Mucosa of descending colon (tissue), 3 donors: ENCODE results near the gene PLXNA4. TPM values are rescaled to one million over a fixed set of nuclear protein-coding genes. Genes with fewer than 3 reads are reported as not detected.

Experiments
- ATAC-seq: fragments of 200-7000 bp; cut with Tn5 transposase; one replicate; pipeline ENCODE4 v1.9.1; 2020; ENCODE audit warnings: mild to moderate bottlenecking, moderate library complexity
- DNase-seq, 3 donors: peaks; one replicate each; pipeline ENCODE4 v3.0.0-alpha.2; 2020
- H3K36me3 ChIP-seq: fragments of 200-600 bp; one replicate; pipeline ENCODE4 v1.8.0; 2021; ENCODE audit warnings: low read depth, mild to moderate bottlenecking
- H3K4me1 ChIP-seq: fragments of 200-600 bp; one replicate; pipeline ENCODE4 v1.8.0; 2021; ENCODE audit warnings: low read depth, mild to moderate bottlenecking
- H3K4me3 ChIP-seq: fragments of 200-600 bp; one replicate; pipeline ENCODE4 v1.8.0; 2021; ENCODE audit warnings: mild to moderate bottlenecking
- H3K9me3 ChIP-seq: fragments of 200-600 bp; one replicate; pipeline ENCODE4 v1.8.0; 2021; ENCODE audit warnings: mild to moderate bottlenecking
- CTCF ChIP-seq: fragments of 200-600 bp; IDR thresholded peaks from one replicate; pipeline ENCODE4 v1.8.0; 2022; ENCODE audit warnings: antibody characterized with exemption, mild to moderate bottlenecking
- intact Hi-C, 2 donors: fragments of 100-400 bp; cut with DNase I in 1 of 2; cut with micrococcal nuclease in 1 of 2; formaldehyde crosslinking; loops; one replicate each; pipeline versions ENCODE4 v1.11.0 to v1.11.1; 2022; cut with DNase I, micrococcal nuclease
- total RNA-seq, 3 donors: library from RNA; stranded (reverse); fragmentation: NEBNext Ultra II Directional in 2 of 3; extraction: Animal tissue kit (Norgen Biotek cat#: 25700) in 2 of 3; gene quantifications; one replicate each; pipeline versions ENCODE4 v1.2.1 to v1.2.4, GENCODE V29; 2021 to 2023
- donor health status: DM: no; HTN: no; CAD: no; lungs with moderate emphysema.
- donor health status: DM: no; HTN: no; CAD: no.
- donor health status: DM: no; HTN: yes; CAD: no.

PLXNA4 gene
- total RNA-seq, 3 donors from 2014 or later: 0.78 to 3.5 (median 2.7) TPM

DNA sequence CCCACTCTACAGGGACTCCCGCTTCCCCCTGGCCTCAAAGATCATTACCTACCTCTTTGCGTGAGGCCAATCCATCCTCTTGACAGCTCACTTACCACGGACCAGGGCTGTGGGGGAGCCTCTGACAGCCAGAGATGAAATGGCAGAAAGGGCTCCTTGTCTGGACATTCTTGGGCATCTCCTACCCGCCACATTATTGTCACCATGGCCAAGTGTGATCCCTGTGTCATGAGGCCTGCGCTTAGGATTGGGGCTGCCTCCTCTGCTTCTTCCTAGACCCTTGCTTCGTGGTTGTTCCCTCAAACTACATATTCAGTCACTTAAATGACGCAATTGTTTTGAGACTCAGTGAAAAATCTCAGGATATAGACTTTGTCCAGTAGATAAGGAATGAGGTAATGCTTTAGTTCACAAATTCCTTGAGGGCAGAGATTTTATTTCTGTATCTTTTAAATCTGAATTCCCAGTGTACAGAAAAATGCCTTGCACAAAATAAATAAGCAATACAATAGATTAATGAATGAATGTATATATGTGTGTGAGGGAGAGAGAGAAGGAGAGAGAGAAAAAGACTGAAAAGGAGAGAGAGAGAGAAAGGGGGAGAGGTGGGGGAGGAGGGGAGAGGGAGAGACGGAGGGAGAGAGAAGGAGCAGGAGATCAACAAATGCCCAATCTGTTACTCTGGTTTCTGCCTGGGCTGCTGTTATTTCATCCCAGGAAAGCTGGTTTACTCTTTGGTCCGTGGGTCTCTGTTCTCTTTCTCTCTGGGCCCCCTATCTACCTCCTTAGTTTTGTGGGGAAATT is 159.0 kb downstream of the PLXNA4 start:
- DNase-seq: no peak
- no peaks in the 10 kb centered on the region for H3K4me1 ChIP-seq
- intact Hi-C loops: no loop called here

DNA sequence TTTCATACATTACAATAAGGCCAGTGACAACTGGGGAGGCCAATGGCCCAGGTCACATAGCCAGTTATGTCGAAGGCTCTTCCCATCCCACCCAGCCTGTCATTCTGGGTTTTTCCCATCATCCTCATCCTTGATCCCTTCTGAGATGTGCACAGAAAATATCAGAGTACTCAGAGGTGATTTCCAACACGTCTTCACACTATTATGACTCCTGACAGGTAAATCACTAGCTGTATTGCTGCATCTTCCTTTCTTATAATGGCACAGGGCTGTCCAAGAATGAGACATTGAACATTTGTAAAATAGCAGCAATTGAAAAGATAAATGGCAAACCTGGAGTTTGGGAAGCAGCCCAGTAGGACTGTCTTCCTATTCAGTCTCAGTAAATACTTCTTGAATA is 159.9 kb downstream of the PLXNA4 start:
- Histone ChIP-seq H3K9me3 (no peaks in the 10 kb centered on the region), H3K4me3 (no peak overlapping the region), H3K36me3 (no peaks in the 10 kb centered on the region), H3K4me1 (no peaks in the 10 kb centered on the region)
- no peak for ATAC-seq
- DNase-seq: no peak
- intact Hi-C loops: no loop called here
- TF ChIP-seq CTCF: no peak

More for the DNA sequence above, 159.0 kb downstream of the PLXNA4 start:
- Histone ChIP-seq H3K36me3 (no peaks in the 10 kb centered on the region), H3K4me3 (no peak overlapping the region), H3K9me3 (no peaks in the 10 kb centered on the region)
- no peak for TF ChIP-seq CTCF
- ATAC-seq: no peak

- no peaks in the 10 kb centered on the region for H3K36me3 ChIP-seq
- intact Hi-C loops: no loop called here
- ATAC-seq (no peak), DNase-seq (no peak)
- no peak for TF ChIP-seq CTCF
- H3K4me3 ChIP-seq: no peak overlapping the region
- no peaks in the 10 kb centered on the region for H3K4me1 ChIP-seq
- H3K9me3 ChIP-seq: no peaks in the 10 kb centered on the region
These were observed 161.0 kb downstream of the PLXNA4 start for GRCh38 chr7:132415259-132415658.

GRCh38 chr7:132414857-132415256 is 161.4 kb downstream of the PLXNA4 start:
- no peaks in the 10 kb centered on the region for H3K4me1 ChIP-seq
- no peaks in the 10 kb centered on the region for H3K36me3 ChIP-seq
- intact Hi-C loops: no loop called here
- no peak for DNase-seq
- H3K9me3 ChIP-seq: no peaks in the 10 kb centered on the region
- no peak overlapping the region for H3K4me3 ChIP-seq
- ATAC-seq: no peak
- TF ChIP-seq CTCF: no peak

DNA sequence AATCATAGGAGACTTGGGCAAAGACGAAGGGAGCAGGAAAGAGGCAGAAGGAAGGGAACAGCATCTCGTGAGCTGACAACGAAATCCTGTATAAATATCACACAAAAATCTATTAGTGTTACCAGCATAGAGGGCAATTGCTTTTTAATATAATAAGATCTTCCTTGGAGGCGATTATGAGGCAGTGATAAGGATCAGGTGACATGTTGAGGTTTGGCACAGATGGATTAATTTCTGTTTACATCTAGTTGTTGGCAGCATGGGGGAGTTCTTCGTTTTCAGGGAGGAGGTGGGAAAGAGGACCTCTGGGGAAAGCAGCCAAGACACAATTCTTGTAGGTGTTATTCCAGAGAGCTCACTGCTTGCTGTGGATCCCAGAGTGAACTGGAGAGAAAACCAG is 163.8 kb downstream of the PLXNA4 start:
- intact Hi-C loops: no loop called here
- Histone ChIP-seq H3K4me1 (no peaks in the 10 kb centered on the region), H3K4me3 (no peak overlapping the region), H3K36me3 (no peaks in the 10 kb centered on the region), H3K9me3 (no peaks in the 10 kb centered on the region)
- DNase-seq: no peak
- no peak for ATAC-seq
- TF ChIP-seq CTCF: no peak
